Measurements from ENCODE around the gene XYLB. TPM values are rescaled to one million over a fixed set of nuclear protein-coding genes. Genes with fewer than 3 reads are reported as not detected.
A peak's percentile ranks its signal among the peaks of the same experiment; 100 is the strongest.

The XYLB gene
- total and polyA plus RNA-seq, 2 of the 13 experiments (the other 11 are each of a cell fraction or from before 2014, with no cell fraction given), result 25.9 to 30.0 TPM

- TF ChIP-seq, protein P1, sequence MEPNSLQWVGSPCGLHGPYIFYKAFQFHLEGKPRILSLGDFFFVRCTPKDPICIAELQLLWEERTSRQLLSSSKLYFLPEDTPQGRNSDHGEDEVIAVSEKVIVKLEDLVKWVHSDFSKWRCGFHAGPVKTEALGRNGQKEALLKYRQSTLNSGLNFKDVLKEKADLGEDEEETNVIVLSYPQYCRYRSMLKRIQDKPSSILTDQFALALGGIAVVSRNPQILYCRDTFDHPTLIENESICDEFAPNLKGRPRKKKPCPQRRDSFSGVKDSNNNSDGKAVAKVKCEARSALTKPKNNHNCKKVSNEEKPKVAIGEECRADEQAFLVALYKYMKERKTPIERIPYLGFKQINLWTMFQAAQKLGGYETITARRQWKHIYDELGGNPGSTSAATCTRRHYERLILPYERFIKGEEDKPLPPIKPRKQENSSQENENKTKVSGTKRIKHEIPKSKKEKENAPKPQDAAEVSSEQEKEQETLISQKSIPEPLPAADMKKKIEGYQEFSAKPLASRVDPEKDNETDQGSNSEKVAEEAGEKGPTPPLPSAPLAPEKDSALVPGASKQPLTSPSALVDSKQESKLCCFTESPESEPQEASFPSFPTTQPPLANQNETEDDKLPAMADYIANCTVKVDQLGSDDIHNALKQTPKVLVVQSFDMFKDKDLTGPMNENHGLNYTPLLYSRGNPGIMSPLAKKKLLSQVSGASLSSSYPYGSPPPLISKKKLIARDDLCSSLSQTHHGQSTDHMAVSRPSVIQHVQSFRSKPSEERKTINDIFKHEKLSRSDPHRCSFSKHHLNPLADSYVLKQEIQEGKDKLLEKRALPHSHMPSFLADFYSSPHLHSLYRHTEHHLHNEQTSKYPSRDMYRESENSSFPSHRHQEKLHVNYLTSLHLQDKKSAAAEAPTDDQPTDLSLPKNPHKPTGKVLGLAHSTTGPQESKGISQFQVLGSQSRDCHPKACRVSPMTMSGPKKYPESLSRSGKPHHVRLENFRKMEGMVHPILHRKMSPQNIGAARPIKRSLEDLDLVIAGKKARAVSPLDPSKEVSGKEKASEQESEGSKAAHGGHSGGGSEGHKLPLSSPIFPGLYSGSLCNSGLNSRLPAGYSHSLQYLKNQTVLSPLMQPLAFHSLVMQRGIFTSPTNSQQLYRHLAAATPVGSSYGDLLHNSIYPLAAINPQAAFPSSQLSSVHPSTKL (CRISPR knock-in tag; IDR thresholded peaks at IDR 0.05), result 0 out of 2 replicates have a peak, but pooled peaks have one; percentile 8
- TF ChIP-seq ZNF264 (CRISPR knock-in tag; IDR thresholded peaks at IDR 0.05), result peak; percentile 87
- TF ChIP-seq ZC3H13 (CRISPR knock-in tag; IDR thresholded peaks at IDR 0.05), result peak; percentile 73; the same call in 1 of the 2 replicates
- TF ChIP-seq TBX2 (CRISPR knock-in tag; IDR thresholded peaks at IDR 0.05; ENCODE audit: borderline replicate concordance), result peak; percentile 39; the same call in 1 of the 2 replicates
- TF ChIP-seq TMF1 (CRISPR knock-in tag; IDR thresholded peaks at IDR 0.05; ENCODE audit: low read depth), result no peak
- TF ChIP-seq SP2 (CRISPR knock-in tag; IDR thresholded peaks at IDR 0.05), result no peak
- no peak for TF ChIP-seq E2F1 (CRISPR knock-in tag; IDR thresholded peaks at IDR 0.05)
- TF ChIP-seq, protein P2, sequence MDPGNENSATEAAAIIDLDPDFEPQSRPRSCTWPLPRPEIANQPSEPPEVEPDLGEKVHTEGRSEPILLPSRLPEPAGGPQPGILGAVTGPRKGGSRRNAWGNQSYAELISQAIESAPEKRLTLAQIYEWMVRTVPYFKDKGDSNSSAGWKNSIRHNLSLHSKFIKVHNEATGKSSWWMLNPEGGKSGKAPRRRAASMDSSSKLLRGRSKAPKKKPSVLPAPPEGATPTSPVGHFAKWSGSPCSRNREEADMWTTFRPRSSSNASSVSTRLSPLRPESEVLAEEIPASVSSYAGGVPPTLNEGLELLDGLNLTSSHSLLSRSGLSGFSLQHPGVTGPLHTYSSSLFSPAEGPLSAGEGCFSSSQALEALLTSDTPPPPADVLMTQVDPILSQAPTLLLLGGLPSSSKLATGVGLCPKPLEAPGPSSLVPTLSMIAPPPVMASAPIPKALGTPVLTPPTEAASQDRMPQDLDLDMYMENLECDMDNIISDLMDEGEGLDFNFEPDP (CRISPR knock-in tag; conservative IDR thresholded peaks at IDR 0.05), result no peak
- TF ChIP-seq SRSF9 (IDR thresholded peaks at IDR 0.05; ENCODE audit: borderline replicate concordance, insufficient read depth, low read depth, low read length, poor library complexity, severe bottlenecking), result no peak
- no peak for TF ChIP-seq POGZ (CRISPR knock-in tag; IDR thresholded peaks at IDR 0.05)
- TF ChIP-seq GABPA (IDR thresholded peaks at IDR 0.05; ENCODE audit: low read depth, low read length), result no peak
- TF ChIP-seq GABPA (CRISPR knock-in tag; IDR thresholded peaks at IDR 0.05; ENCODE audit: low read depth), result no peak
- no peak for TF ChIP-seq SP1 (IDR thresholded peaks at IDR 0.05)
- peak; percentile 78; the same call in 1 of the 2 replicates for TF ChIP-seq SP1 (CRISPR knock-in tag; IDR thresholded peaks at IDR 0.05)
- TF ChIP-seq TP53 (CRISPR knock-in tag; conservative IDR thresholded peaks at IDR 0.05), result no peak
- peak; percentile 24; the same call in 1 of the 2 replicates for TF ChIP-seq ZNF788 (CRISPR knock-in tag; IDR thresholded peaks at IDR 0.05; ENCODE audit: borderline replicate concordance)
- TF ChIP-seq, protein P3, sequence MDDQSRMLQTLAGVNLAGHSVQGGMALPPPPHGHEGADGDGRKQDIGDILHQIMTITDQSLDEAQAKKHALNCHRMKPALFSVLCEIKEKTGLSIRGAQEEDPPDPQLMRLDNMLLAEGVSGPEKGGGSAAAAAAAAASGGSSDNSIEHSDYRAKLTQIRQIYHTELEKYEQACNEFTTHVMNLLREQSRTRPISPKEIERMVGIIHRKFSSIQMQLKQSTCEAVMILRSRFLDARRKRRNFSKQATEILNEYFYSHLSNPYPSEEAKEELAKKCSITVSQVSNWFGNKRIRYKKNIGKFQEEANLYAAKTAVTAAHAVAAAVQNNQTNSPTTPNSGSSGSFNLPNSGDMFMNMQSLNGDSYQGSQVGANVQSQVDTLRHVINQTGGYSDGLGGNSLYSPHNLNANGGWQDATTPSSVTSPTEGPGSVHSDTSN (CRISPR knock-in tag; IDR thresholded peaks at IDR 0.05; ENCODE audit: borderline replicate concordance), result no peak
- TF ChIP-seq TAF1 (CRISPR knock-in tag; IDR thresholded peaks at IDR 0.05), result no peak
- TF ChIP-seq, protein P4, sequence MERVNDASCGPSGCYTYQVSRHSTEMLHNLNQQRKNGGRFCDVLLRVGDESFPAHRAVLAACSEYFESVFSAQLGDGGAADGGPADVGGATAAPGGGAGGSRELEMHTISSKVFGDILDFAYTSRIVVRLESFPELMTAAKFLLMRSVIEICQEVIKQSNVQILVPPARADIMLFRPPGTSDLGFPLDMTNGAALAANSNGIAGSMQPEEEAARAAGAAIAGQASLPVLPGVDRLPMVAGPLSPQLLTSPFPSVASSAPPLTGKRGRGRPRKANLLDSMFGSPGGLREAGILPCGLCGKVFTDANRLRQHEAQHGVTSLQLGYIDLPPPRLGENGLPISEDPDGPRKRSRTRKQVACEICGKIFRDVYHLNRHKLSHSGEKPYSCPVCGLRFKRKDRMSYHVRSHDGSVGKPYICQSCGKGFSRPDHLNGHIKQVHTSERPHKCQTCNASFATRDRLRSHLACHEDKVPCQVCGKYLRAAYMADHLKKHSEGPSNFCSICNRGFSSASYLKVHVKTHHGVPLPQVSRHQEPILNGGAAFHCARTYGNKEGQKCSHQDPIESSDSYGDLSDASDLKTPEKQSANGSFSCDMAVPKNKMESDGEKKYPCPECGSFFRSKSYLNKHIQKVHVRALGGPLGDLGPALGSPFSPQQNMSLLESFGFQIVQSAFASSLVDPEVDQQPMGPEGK (CRISPR knock-in tag; IDR thresholded peaks at IDR 0.05), result peak; percentile 47
Observed at GRCh38 chr3:38453075-38453912, 106.7 kb downstream of the XYLB start, which contains the start of gene ACVR2B (continued).

Measured in HepG2 (cell line).